Measurements from ENCODE around the gene ARHGAP26. TPM values are rescaled to one million over a fixed set of nuclear protein-coding genes. Genes with fewer than 3 reads are reported as not detected.

Gene ARHGAP26
- total RNA-seq, 1 donor from 2014 or later, result 14.1 TPM

DNA sequence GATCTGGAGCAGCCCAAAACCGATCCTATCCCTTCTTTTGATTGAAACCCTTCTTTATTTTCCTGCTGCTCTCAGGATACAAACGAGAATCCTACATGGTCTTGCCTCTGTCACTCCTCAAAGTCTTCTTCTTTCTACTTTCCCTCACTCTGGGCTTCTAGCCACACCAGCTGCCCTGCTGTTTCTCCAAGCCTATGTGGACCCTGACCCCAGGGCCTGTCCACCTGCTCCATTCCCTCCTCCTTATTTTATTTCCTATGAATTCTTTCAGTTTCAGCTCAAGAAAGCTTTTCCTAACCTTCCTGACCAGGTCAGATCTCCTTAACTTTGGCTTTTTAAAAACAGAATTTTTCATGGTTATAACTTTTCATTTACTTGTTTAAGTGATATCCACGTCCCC, 141.0 kb downstream of the ARHGAP26 start:
- TF ChIP-seq, protein P1, sequence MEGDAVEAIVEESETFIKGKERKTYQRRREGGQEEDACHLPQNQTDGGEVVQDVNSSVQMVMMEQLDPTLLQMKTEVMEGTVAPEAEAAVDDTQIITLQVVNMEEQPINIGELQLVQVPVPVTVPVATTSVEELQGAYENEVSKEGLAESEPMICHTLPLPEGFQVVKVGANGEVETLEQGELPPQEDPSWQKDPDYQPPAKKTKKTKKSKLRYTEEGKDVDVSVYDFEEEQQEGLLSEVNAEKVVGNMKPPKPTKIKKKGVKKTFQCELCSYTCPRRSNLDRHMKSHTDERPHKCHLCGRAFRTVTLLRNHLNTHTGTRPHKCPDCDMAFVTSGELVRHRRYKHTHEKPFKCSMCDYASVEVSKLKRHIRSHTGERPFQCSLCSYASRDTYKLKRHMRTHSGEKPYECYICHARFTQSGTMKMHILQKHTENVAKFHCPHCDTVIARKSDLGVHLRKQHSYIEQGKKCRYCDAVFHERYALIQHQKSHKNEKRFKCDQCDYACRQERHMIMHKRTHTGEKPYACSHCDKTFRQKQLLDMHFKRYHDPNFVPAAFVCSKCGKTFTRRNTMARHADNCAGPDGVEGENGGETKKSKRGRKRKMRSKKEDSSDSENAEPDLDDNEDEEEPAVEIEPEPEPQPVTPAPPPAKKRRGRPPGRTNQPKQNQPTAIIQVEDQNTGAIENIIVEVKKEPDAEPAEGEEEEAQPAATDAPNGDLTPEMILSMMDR (IDR thresholded peaks at IDR 0.05), result no peak
- DNase-seq (ENCODE audit: extremely low spot score, unreplicated experiment), result no peak
- H3K27me3 Mint-ChIP-seq (ENCODE audit: unreplicated experiment), result no peaks in the 10 kb centered on the region
- H3K9me3 Mint-ChIP-seq (ENCODE audit: unreplicated experiment), result no peaks in the 10 kb centered on the region
- peaks cover 33% of the 10 kb centered on the region for H3K36me3 Mint-ChIP-seq (ENCODE audit: unreplicated experiment)
- no peak overlapping the region for H3K4me3 Mint-ChIP-seq (ENCODE audit: unreplicated experiment)
- peaks cover 6% of the 10 kb centered on the region for H3K4me1 Mint-ChIP-seq (ENCODE audit: unreplicated experiment)
- no peak overlapping the region for H3K27ac Mint-ChIP-seq (ENCODE audit: unreplicated experiment)

DNA sequence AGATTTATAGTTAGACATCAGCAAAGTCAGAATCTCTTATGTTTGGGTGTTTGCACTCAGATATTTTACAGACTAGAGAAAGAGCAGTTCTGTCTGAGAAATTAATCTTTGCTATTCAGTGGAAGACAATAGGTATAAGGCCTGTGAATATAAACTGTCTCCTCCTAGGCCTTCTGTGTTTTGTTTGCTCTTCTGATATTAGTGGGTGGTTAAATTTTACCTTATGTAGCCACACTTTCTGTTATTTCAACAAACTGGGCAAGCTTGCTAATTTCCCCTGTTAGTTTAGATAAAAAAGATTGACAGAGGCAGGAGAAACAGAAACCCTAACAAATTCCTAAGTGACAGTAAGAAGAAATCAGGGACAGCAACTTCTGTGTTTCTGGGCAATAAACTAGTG, 141.6 kb downstream of the ARHGAP26 start:
- no peaks in the 10 kb centered on the region for H3K9me3 Mint-ChIP-seq (ENCODE audit: unreplicated experiment)
- no peak overlapping the region for H3K4me3 Mint-ChIP-seq (ENCODE audit: unreplicated experiment)
- peaks cover 6% of the 10 kb centered on the region for H3K4me1 Mint-ChIP-seq (ENCODE audit: unreplicated experiment)
- TF ChIP-seq, protein P1 (IDR thresholded peaks at IDR 0.05), result no peak
- H3K27me3 Mint-ChIP-seq (ENCODE audit: unreplicated experiment), result no peaks in the 10 kb centered on the region
- no peak for DNase-seq (ENCODE audit: extremely low spot score, unreplicated experiment)
- H3K27ac Mint-ChIP-seq (ENCODE audit: unreplicated experiment), result no peak overlapping the region
- peaks cover 29% of the 10 kb centered on the region for H3K36me3 Mint-ChIP-seq (ENCODE audit: unreplicated experiment)

DNA sequence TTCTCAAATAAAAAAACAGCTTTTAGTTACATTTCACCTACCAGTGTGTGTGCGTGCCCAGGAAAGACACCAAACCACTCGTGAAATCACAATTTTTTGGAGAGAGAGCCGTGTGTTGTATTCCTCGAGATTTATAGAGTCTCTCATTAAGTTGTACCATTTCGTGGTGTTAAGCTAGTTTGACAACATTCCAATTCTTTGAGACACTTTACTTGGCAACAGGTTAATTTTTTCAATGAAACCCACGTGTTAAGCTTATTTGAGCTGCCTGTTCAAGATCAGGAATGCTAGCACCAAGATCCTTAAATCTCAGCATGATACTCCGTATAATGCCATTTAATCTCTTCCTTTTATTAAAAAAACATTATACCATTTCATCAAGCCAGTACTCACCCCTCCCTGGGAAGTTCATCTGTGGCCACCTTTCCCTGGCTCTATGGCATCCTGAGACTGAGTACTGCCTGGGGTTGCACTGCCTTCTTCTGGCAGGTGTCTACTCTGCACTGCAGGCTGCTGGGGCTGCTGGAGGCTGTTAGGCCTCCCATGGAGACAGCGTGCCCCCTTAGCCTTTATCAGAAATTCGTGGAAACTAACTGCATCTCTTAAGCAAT, 143.7 kb downstream of the ARHGAP26 start:
- peaks cover 23% of the 10 kb centered on the region for H3K36me3 Mint-ChIP-seq (ENCODE audit: unreplicated experiment)
- no peaks in the 10 kb centered on the region for H3K9me3 Mint-ChIP-seq (ENCODE audit: unreplicated experiment)
- no peak overlapping the region for H3K27ac Mint-ChIP-seq (ENCODE audit: unreplicated experiment)
- H3K4me1 Mint-ChIP-seq (ENCODE audit: unreplicated experiment), result no peaks in the 10 kb centered on the region
- TF ChIP-seq, protein P1 (IDR thresholded peaks at IDR 0.05), result no peak
- no peaks in the 10 kb centered on the region for H3K27me3 Mint-ChIP-seq (ENCODE audit: unreplicated experiment)
- DNase-seq (ENCODE audit: extremely low spot score, unreplicated experiment), result no peak
- H3K4me3 Mint-ChIP-seq (ENCODE audit: unreplicated experiment), result no peak overlapping the region

DNA sequence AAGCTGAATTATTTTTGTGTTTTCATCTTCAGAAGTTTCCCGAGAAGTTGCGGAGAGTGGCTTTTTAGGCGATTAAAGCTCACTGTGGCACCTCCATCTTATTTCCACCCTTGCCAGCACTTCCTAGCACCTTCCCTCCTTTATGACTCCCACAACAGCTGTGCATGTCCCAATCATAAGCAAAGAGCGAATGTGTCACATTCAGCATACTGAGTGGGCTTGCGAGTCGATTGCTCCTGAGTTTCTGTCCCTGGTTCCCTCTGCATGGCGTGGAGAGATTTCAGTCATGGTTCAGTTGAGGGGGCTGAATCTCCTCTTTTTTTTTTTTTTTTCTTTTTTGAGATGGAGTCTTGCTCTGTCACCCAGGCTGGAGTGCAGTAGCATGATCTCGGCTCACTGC, 144.9 kb downstream of the ARHGAP26 start:
- Mint-ChIP-seq H3K27me3 (ENCODE audit: unreplicated experiment) (no peaks in the 10 kb centered on the region), H3K27ac (ENCODE audit: unreplicated experiment) (no peak overlapping the region), H3K36me3 (ENCODE audit: unreplicated experiment) (peaks cover 23% of the 10 kb centered on the region), H3K9me3 (ENCODE audit: unreplicated experiment) (no peaks in the 10 kb centered on the region), H3K4me3 (ENCODE audit: unreplicated experiment) (no peak overlapping the region), H3K4me1 (ENCODE audit: unreplicated experiment) (no peaks in the 10 kb centered on the region)
- DNase-seq (ENCODE audit: extremely low spot score, unreplicated experiment), result no peak
- TF ChIP-seq, protein P1 (IDR thresholded peaks at IDR 0.05), result no peak

DNA sequence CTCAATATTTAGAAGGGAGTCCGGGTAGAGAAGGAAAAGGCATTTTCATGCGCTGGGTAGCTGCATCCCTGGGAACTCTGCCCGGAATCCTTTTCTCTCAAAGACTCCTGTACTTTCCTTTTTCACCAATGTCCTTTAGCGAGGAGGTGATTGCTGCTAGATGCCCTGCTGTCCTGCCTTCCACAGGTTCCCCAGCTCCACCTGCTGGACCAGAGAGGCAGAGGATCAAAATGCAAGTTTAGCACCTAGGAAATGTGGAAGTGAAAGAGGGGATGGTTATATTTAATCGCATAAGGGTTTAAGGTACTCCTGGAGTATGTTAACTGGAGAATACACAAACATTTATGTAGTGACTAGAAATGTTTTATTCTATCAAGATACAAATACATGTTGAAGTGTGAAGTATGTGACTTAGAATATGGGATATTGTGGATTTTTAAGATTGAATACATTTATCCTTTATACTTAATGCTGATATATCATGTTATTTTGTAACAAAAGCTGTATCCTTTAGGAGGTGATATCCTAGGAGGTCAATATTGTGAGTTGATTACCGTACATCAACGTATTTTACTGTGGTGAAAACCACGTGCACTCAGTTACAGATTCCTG, 145.7 kb downstream of the ARHGAP26 start:
- no peaks in the 10 kb centered on the region for H3K4me1 Mint-ChIP-seq (ENCODE audit: unreplicated experiment)
- no peaks in the 10 kb centered on the region for H3K27me3 Mint-ChIP-seq (ENCODE audit: unreplicated experiment)
- peak overlapping the region; percentile 2 for H3K27ac Mint-ChIP-seq (ENCODE audit: unreplicated experiment)
- TF ChIP-seq, protein P1 (IDR thresholded peaks at IDR 0.05), result peak; percentile 56
- H3K36me3 Mint-ChIP-seq (ENCODE audit: unreplicated experiment), result peaks cover 22% of the 10 kb centered on the region
- no peak for DNase-seq (ENCODE audit: extremely low spot score, unreplicated experiment)
- H3K4me3 Mint-ChIP-seq (ENCODE audit: unreplicated experiment), result no peak overlapping the region
- H3K9me3 Mint-ChIP-seq (ENCODE audit: unreplicated experiment), result no peaks in the 10 kb centered on the region

Data from osteocyte (in vitro differentiated cells).